HG03575 (cell line): ENCODE measurements around the gene SSTR5.
"Not testable (repeated sequence)": the region's sequence is repeated elsewhere in the genome, so short reads cannot be mapped to it uniquely, and the experiment has no call there.

Source experiments
- ATAC-seq: cut with Tn5 transposase; IDR thresholded peaks from one replicate; pipeline ENCODE4 v1.9.1; 2021; ENCODE audit not compliant: unreplicated experiment, insufficient number of reproducible peaks, low FRiP score; ENCODE audit errors: extremely low read depth

Gene SSTR5

DNA sequence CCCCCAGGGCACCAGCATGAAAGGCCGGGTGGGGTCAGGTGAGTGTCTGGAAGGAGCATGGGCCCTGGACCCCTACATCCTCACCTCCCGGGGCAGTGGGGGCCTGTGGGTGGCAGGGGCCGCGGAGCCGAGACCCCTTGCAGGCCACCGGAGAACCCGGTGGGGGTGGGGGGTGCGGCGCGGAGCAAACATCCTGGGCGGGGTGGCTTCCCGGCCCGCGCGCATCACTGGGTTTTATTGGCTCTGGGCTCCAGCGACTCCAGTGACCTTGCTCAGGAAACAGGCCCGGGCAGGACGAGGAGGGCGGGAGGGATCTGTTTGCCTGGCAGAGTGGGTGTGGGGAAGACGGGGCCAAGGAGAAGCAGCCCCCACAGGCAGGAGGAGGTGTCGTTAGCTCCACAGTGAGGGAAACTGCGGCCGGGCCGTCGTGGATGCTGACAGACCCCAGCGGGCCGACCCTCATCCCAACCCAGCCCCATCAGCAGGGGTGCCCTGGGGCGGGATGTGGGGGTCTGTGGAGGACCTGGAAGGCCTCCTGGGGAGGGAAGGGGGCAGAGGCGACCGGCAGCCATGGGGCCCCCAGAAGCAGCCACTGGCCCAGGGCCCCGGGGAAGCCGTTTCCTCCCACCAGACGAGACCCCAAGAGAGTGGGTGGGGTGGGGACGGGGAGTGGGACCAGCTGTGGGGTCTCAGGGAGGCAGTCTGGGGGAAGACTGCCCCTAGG is 10.6 kb downstream of the SSTR5 start:
- ATAC-seq = no peak

DNA sequence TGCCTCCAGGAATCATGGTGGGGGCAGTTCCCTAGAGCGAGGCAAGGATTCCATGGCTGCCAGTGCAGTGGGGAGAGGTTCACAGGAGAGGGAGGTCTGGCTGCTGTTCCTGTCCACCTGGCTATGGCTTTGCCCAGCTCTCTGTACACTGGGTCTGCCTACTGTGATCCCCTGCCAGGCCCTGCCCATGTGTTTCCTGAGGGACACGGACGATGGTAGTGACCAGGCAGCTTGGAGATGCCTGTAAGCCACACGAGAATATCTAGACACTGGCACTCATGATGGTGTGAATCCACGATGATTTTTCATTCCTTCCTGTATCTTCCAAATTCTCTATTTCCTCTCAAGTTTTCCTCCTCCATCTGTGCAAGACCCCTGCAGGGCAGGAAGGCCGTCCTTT is 12.4 kb downstream of the SSTR5 start:
- no peak for ATAC-seq

DNA sequence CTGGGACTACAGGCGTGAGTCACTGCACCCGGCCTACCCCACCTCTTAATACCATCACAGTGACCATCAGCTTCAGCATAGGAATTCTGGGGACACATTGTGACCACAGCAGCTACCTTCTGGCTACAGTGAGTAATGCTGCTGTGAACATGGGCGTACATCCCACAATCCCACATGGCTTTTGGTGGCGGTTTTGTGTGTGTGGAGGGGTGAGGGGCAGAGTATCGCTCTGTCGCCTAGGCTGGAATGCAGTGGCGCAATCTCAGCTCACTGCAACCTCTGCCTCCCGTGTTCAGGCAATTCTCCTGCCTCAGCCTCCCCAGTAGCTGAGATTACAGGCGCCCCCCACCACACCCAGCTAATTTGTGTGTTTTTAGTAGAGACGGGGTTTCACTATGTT is 13.9 kb downstream of the SSTR5 start:
- ATAC-seq = not testable (repeated sequence)

DNA sequence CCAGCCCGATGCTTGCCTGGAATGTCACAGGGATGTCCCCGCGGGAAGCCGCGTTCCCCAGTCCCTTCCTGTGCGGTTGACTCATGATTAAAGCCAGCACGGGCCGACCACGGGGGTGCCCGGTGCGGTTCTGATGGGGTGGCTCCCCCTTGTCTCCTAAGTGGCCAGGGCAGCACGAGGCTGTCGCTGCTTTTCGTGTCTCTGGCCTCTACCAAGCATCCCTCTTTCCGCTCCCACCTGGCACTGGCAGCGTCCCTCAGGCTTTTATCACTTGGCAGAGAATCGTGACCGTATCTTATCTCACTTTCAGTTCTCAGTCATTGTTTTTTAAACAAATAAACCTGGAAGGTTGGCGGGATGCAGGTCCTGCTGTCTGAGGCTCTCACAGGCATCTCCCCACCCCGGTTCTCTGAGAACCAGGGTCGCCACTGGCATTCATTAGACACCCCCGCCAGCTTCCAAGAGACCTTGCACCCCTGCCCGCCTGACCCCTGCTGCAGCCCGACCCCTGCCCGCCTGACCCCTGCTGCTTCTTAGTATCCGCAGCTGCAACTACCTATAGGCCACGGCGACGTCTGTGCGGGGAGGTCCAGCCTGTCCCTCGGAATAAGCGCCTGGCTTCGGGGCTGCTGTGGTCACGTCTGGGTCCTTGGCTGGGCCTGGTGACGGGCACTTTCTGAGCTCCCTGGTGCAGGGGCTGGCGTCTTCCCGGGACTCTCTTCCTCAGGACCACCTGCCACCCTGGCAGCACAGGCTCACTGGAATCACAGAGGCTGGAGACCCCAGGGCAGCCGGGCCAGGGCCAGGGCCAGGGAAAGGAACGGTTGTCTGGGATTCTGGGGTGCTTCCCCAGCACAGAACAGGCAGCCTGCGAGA is 16.0 kb downstream of the SSTR5 start:
- ATAC-seq = no peak

DNA sequence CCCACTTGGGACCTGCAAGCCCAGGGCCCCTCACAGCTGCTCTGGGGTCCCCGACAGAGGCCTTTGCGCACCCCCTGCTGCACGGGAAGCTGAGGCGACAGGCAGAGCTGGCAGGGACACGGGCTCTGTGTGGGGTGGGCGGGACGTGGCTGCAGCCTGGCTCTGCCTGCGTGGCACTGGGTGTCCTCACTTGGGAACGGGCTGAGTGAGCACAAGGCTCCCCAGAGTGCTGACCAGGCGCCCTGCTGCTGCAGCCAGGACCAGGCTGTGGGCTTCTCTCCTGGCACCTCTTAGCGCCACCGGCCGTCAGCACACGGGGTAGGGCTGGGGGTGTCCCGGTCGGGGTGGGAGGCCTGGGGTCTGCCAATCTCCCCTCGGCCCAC is 16.9 kb downstream of the SSTR5 start:
- no peak for ATAC-seq

DNA sequence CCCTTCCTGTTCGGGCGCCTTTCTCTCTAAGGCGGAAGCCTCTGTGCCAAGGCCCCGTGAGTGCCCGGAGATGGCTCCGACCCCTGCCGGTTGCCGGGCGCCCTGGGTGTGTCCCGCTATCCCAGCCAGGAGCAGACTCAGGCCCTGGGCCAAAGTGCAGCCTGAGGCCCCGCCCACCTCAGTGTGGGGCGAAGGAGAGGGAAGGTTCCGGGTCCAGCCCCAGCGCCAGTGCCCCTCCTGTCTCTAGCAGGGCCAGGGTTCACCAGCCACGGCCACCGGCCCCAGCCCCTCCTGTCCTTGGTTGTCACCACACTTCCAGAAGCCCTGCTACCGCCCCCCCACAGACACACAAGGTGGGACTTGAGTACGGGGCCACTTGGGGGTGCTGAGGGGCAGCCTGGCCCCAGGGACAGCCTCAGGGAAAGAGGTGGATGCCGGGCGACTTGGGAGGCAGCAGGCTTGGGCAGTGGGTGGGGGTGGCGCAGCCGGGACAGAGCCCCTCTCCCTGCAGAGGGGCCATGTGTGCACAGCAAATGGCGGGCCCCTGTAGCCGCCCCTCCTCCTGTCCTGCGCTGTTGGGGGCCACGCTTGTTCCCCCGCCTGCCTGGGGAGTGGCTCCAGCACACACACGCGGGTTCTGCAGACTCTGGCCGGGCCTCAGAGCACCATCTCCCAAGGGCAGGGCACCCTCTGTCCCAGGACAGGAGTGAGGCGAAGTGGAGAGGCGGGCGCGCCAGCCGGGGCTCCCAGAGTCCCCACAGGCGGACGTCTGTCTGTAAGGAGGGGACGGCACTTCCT is 17.5 kb downstream of the SSTR5 start:
- ATAC-seq = no peak

DNA sequence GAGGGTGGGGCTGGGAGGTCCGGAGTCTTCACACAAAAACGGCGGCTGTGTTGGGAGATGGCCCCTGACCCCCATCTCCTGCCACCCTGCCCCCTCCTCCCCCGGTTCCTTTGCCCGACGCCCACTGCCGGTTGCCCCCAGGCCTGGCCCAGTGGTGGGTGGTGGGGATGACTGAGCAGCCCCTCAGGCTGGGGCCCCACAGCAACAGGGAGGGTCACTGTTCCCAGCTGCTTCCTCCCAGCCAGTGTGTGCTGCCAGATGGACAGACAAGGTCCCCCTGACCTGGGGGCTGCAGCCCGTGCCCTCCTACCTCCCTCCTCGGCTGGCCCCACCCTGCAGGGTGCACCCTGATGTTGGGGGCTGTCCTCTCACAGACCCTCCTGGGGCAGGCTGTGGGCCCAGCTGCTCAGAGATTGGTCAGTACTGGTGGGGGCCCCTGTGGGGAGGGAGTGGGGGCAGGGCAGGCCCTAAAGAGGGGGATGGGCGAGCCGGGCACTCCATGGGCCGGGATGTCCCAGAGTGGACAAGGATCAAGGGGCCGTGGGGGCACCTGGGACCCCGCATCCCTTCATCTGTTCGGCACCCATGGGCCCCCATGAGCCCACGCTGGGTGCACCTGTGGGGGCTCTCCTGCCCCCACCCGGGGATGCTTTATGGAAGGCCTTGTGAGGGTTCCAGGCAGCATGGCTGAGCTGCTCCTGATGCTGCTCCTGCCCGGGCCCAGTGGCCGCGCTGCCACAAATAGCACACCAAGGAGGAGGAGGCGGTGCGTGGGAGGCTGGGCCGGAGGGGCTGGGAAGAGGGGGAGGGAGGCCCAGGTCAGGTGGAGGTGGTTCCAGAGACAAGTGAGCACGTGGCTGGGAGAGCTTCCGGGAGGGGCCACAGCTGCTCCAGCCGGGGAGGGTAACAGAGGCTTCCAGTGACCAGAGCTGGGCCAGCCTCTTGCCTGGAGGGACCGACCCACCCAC is 18.4 kb downstream of the SSTR5 start:
- ATAC-seq = no peak

DNA sequence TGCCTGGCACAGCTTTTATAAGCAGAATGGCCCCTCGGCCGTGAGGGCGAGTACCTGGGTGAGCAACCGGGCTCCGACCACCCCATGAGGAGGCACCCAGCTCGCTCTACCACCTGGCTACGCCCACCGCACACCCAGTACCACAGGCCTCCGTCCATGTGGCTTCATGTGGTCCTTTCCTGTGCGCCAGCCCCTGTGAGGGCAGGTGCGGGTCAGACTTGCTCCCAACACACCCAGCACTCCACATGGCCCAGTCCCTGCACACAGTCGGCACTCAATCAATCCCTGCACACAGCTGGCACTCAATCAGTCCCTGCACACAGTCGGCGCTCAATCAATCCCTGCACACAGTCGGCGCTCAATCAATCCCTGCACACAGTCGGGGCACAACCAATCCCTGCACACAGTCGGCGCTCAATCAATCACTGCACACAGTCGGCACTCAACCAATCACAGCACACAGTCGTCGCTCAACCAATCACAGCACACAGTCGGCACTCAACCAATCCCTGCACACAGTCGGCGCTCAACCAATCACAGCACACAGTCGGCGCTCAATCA is 19.5 kb downstream of the SSTR5 start:
- ATAC-seq = no peak

DNA sequence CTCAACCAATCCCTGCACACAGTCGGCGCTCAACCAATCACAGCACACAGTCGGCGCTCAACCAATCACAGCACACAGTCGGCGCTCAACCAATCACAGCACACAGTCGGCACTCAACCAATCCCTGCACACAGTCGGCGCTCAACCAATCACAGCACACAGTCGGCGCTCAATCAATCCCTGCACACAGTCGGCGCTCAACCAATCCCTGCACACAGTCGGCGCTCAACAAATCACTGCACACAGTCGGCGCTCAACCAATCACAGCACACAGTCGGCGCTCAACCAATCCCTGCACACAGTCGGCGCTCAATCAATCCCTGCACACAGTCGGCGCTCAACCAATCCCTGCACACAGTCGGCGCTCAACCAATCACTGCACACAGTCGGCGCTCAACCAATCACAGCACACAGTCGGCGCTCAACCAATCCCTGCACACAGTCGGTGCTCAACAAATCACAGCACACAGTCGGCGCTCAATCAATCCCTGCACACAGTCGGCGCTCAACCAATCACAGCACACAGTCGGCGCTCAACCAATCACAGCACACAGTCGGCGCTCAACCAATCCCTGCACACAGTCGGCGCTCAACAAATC is 20.2 kb downstream of the SSTR5 start:
- ATAC-seq = not testable (repeated sequence)

DNA sequence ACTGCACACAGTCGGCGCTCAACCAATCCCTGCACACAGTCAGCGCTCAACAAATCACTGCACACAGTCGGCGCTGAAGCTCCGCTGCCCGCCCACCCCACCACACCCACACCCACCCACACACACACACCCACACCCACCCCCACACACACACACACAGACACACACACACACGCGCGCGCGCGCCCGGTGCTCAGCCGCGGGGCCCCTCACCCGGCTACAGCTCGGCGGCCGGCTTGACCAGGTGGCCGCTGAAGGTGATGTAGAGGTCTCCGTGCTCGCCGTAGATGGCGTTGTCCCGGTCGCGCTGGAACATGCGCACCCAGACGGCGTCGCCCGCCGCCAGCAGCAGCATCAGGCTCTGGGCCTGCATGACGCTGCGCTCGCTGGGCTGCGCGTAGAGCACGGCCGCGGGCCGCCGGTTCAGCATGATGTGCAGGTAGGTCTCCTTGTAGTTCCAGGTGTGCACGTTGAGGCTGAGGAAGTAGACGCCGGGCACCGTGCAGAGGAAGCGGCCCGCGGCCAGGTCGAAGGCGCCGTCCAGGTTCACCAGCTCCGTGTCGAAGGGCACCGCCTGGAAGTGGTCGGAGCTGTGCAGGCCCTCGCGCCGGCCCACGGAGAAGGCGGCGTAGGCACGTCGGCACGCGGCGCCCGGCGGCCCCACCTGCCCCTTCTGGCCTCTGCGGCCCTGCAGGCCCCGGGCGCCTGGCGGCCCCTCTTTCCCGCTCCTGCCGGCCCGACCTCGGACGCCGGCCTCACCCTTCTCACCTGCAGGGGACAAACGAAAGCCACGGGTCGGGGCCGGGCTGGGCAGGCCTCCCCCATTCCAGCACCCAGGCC is 21.0 kb downstream of the SSTR5 start:
- no peak for ATAC-seq

DNA sequence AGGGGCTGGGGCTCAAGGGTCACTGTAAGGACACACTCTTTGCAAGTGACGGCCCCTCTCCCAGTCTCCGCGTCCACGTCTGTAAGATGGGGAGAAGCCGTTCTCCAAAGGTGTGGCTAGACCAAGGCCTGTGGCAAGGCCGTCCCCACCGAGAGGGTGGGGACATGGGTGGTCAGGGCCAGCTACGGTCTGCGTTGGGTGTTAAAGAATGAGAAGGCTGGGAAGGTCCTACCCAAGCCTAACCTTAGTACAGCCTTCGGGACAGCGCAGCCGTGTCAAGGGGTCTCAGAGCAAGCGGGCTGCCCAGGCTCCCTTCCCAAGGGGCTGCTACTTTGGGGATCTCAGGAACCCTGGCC is 21.6 kb downstream of the SSTR5 start:
- ATAC-seq = no peak

DNA sequence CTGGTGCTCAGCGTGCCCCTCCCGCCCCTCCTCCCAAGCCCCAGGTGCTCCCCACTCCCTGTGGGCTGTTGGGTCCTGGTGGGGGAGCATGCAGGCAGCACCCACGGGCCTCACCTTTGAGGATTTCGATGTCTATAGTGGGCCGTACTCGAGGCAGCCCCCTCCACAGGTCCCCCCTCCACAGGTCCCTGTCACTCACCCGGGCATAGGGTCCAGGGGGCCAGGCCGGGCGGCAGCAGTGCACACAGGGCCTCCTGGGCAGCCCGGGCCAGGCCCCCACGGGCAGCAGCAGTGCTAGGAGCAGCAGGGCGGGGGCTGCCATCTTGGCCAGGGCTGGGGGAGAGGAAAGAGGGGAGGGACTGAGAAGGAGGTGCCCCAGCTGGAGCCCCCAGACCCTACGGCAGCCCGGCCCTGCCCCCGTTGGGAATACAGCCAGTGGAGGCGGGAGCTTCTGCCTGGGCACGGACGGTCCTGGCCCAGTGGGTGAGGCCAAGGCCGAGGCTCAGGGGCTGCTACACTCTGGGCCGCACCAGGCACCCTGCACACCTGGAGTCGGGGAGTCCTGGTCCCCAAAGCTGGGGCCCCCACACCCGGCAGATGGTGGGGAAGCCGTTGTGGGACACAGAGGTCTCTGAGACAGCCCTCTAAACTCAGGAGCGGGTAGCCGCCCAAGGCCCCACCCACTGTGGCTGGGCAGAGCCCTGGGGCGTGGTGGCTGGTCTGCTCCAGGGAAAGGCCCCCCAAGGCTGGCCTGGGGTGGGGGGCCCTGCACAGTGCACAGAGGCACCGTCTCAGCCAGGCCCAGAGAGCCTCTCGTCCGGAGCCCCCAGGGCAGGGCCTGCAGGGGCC is 22.3 kb downstream of the SSTR5 start:
- ATAC-seq = no peak

DNA sequence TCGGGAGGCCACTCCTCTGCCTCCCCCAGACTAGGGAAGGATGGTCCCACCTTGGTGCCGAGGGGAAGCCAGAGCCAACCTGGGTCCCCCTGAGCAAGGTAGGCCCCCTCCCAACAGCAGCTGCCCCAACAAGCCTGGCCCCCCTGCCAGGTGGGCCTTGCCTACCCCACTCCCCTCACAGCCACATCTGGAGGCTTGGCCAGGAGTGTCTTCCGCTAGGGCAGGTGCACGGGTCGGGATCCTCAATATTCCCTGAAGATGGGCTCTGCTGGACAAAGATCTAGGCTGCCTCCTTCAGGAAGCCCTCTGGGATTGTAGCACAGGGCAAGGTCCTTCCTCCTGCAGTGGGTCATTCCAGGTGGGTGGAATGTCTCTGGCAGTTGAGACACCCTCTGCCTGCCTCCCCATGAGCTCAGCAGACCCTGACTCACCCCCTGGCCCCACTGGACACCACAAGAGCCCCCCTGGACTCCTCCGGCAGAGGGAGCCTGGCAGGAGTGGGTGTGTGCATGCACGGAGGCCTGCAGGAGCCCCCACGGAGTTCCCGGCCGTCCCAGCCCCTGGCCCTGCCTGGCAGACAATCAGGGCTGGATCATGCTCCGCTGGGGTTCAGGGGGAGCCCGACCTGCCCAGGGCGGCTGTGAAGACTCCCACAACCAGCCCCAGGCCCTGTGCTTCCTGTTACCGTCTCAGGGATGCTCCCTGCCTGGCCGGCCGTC is 23.1 kb downstream of the SSTR5 start:
- no peak for ATAC-seq

DNA sequence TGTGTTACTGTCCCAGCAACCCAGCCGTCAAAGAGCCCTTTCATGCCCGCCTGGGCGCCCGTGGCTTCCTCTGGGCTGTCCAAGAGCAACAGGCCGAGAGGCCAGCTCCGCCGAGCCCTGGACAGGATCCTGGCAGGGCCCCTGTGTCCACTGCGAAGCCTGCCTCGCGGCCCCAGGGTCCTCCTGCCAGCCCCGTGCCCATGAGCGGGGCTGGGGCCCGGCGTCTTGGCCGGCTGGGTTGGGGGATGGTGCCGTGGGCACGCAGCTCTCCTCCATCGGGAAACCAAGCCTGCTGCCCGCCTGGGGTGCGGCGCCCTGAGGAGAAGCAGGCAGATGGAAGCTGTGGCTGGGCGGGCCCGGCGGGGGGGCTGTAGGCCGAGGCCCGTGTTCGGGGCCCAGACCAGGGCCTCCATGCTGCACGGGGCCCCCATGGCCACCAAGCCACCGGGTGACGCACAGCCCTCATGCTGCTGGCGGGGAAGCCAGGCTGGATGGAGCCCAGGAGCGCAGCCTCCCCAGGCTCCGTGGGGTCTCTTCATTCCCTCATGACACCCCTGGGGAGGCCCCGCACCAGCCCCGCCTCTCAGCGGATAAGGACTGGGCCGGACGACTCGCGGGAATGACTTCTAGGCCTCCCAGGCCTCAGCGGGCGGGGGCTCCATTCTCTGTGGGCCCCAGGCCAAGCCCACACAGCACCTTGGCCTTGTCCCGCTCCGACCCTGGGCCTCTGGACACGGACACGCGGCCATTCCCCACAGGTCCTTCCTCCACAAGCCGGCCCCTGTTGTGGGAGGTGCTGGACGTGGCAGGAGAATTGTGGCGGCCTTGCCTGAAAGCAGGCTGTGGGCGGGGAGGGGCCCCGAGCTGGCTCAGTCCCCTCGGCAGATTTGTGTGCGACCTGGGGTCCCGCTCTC is 23.9 kb downstream of the SSTR5 start, which contains the start of gene C1QTNF8:
C1QTNF8 (minus strand) TSS at position 76 of the 914 bp plus-strand sequence. CDS start 1,322 bp downstream, outside the sequence.
- ATAC-seq = no peak

DNA sequence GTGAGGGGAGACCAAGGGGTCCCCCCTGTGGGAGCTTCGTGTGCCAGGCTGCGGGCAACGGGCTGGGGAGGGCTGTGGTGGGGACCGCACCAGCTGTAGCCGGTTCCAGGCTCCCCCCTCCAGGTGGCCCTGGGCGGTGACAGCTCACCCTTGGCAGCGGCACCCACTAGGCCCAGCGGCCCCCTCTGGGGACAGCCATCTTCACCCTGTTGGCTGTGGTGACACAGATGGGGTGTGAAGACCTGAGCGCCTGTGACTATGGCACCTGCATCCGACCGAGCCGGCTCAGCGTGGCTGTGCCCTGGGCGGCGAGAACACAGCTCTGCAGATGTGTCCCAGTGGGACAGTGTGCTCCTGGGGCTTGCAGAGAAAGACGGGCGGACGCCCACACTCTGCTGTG is 24.6 kb downstream of the SSTR5 start:
- no peak for ATAC-seq
